Colonic mucosa (tissue), 4 donors: ENCODE results near the gene LTB4R. TPM values are rescaled to one million over a fixed set of nuclear protein-coding genes. Genes with fewer than 3 reads are reported as not detected.

Experiments
- DNase-seq: peaks from one replicate; pipeline ENCODE4 v3.0.0-alpha.2; 2020
- H3K27ac ChIP-seq: fragments of 200-600 bp; one replicate; pipeline ENCODE4 v1.8.0; 2021
- H3K27me3 ChIP-seq: fragments of 200-600 bp; one replicate; pipeline ENCODE4 v1.8.0; 2021
- H3K36me3 ChIP-seq: fragments of 200-600 bp; one replicate; pipeline ENCODE4 v1.8.0; 2021
- H3K4me1 ChIP-seq: fragments of 200-600 bp; one replicate; pipeline ENCODE4 v1.8.0; 2021; ENCODE audit warnings: mild to moderate bottlenecking
- H3K4me3 ChIP-seq: fragments of 200-600 bp; one replicate; pipeline ENCODE4 v1.8.0; 2021
- H3K9ac ChIP-seq, 2 donors: one replicate each; pipeline ENCODE4 v1.7.0; 2013; ENCODE audit warnings: control low read depth in 2 of 2, low read depth in 2 of 2, low read length in 2 of 2
- H3K9me3 ChIP-seq: fragments of 200-600 bp; one replicate; pipeline ENCODE4 v1.8.0; 2021
- CTCF ChIP-seq: fragments of 200-600 bp; IDR thresholded peaks from one replicate; pipeline ENCODE4 v1.8.0; 2022; ENCODE audit warnings: antibody characterized with exemption, mild to moderate bottlenecking
- intact Hi-C: fragments of 100-400 bp; cut with DNase I; formaldehyde crosslinking; loops from one replicate; pipeline ENCODE4 v1.14.1; 2022
- total RNA-seq, 2 donors: library from RNA; stranded (reverse); fragmentation: NEBNext Ultra II Directional in 1 of 2; extraction: Animal tissue kit (Norgen Biotek cat#: 25700) in 1 of 2; gene quantifications; one replicate each; pipeline ENCODE4 v1.2.1, GENCODE V29; 2021
- donor health status: healthy.
- donor health status: DM: no; HTN: no; CAD: no.
- donor health status: DM: no; HTN: no; CAD: no.

LTB4R gene
- total RNA-seq, 2 donors from 2014 or later = 1.5 to 4.0 TPM

GRCh38 chr14:24339284-24340151 lies 28.2 kb downstream of the LTB4R start, which contains the start of gene RIPK3:
RIPK3 (minus strand) TSS chr14:24339991; CDS start chr14:24339826, 165 bp downstream.
- H3K27me3 ChIP-seq = peaks cover 8% of the 10 kb centered on the region
- H3K9ac ChIP-seq = peak within 1 kb of the TSS; percentile 66 to 95
- DNase-seq = peak; percentile 93
- H3K27ac ChIP-seq = peak within 1 kb of the TSS; percentile 60
- H3K4me1 ChIP-seq = peaks cover 11% of the 10 kb centered on the region
- no peak for TF ChIP-seq CTCF
- no peaks in the 10 kb centered on the region for H3K36me3 ChIP-seq
- H3K4me3 ChIP-seq = peak within 1 kb of the TSS; percentile 66
- intact Hi-C loops = no loop called here
- no peaks in the 10 kb centered on the region for H3K9me3 ChIP-seq

- H3K9ac ChIP-seq = no peak overlapping the region
- peaks cover 6% of the 10 kb centered on the region for H3K4me1 ChIP-seq
- no peaks in the 10 kb centered on the region for H3K36me3 ChIP-seq
- TF ChIP-seq CTCF = no peak
- H3K4me3 ChIP-seq = no peak overlapping the region
- no peaks in the 10 kb centered on the region for H3K27me3 ChIP-seq
- intact Hi-C loops = no loop called here
- no peaks in the 10 kb centered on the region for H3K9me3 ChIP-seq
- no peak for DNase-seq
- no peak overlapping the region for H3K27ac ChIP-seq
Observed at GRCh38 chr14:24340606-24341005, 29.3 kb downstream of the LTB4R start.

- Histone ChIP-seq H3K27ac (no peak overlapping the region), H3K36me3 (no peaks in the 10 kb centered on the region), H3K9ac (no peak overlapping the region), H3K4me3 (no peak overlapping the region), H3K27me3 (no peaks in the 10 kb centered on the region), H3K4me1 (peaks cover 6% of the 10 kb centered on the region), H3K9me3 (no peaks in the 10 kb centered on the region)
- intact Hi-C loops = no loop called here
- no peak for DNase-seq
- TF ChIP-seq CTCF = no peak
Observed at GRCh38 chr14:24342889-24343288, 31.6 kb downstream of the LTB4R start.

- no peaks in the 10 kb centered on the region for H3K36me3 ChIP-seq
- H3K9ac ChIP-seq = no peak overlapping the region
- H3K4me3 ChIP-seq = no peak overlapping the region
- peaks cover 2% of the 10 kb centered on the region for H3K4me1 ChIP-seq
- no peak for DNase-seq
- no peak overlapping the region for H3K27ac ChIP-seq
- no peaks in the 10 kb centered on the region for H3K9me3 ChIP-seq
- intact Hi-C loops = no loop called here
- TF ChIP-seq CTCF = no peak
- H3K27me3 ChIP-seq = no peaks in the 10 kb centered on the region
Observed at GRCh38 chr14:24343795-24344660, 32.7 kb downstream of the LTB4R start.

- Histone ChIP-seq H3K27ac (no peak overlapping the region), H3K9me3 (no peaks in the 10 kb centered on the region), H3K9ac (no peak overlapping the region), H3K36me3 (no peaks in the 10 kb centered on the region), H3K27me3 (no peaks in the 10 kb centered on the region), H3K4me1 (no peaks in the 10 kb centered on the region), H3K4me3 (no peak overlapping the region)
- DNase-seq = no peak
- intact Hi-C loops = no loop called here
- no peak for TF ChIP-seq CTCF
Observed at GRCh38 chr14:24347134-24347533, 35.8 kb downstream of the LTB4R start.
